NCI-H526 treated with DMSO at 0.1 percent for 48 hours (cell line): ENCODE results near the gene BABAM2.
"Not testable (repeated sequence)": the region's sequence is repeated elsewhere in the genome, so short reads cannot be mapped to it uniquely, and the experiment has no call there.

Experiments
- DNase-seq: peaks from one replicate; lab custom pipeline; 2025; lab: John Stamatoyannopoulos, UW

Gene BABAM2

GRCh38 chr2:28074137-28074536 lies 183.6 kb downstream of the BABAM2 start:
- DNase-seq, result no peak

GRCh38 chr2:28080911-28081310 lies 190.4 kb downstream of the BABAM2 start:
- DNase-seq, result no peak

GRCh38 chr2:28082131-28082530 lies 191.6 kb downstream of the BABAM2 start:
- no peak for DNase-seq

- DNase-seq, result no peak
Measured at GRCh38 chr2:28083476-28083875, 192.9 kb downstream of the BABAM2 start.

GRCh38 chr2:28084564-28084963 lies 194.0 kb downstream of the BABAM2 start:
- no peak for DNase-seq

GRCh38 chr2:28085201-28085600 lies 194.7 kb downstream of the BABAM2 start:
- peak; percentile 67 for DNase-seq

- no peak for DNase-seq
Measured at GRCh38 chr2:28086611-28087010, 196.1 kb downstream of the BABAM2 start.

- DNase-seq, result no peak
Measured at GRCh38 chr2:28088970-28089369, 198.4 kb downstream of the BABAM2 start.

- DNase-seq, result no peak
Measured at GRCh38 chr2:28089486-28089885, 199.0 kb downstream of the BABAM2 start.

GRCh38 chr2:28093308-28093707 lies 202.8 kb downstream of the BABAM2 start:
- no peak for DNase-seq

GRCh38 chr2:28093768-28094167 lies 203.2 kb downstream of the BABAM2 start:
- no peak for DNase-seq

- no peak for DNase-seq
Measured at GRCh38 chr2:28094739-28095138, 204.2 kb downstream of the BABAM2 start.

GRCh38 chr2:28095622-28096021 lies 205.1 kb downstream of the BABAM2 start:
- no peak for DNase-seq

GRCh38 chr2:28096421-28096820 lies 205.9 kb downstream of the BABAM2 start:
- no peak for DNase-seq

GRCh38 chr2:28098501-28099225 lies 208.1 kb downstream of the BABAM2 start:
- no peak for DNase-seq

- no peak for DNase-seq
Measured at GRCh38 chr2:28101123-28101522, 210.6 kb downstream of the BABAM2 start.

GRCh38 chr2:28101892-28102291 lies 211.4 kb downstream of the BABAM2 start:
- DNase-seq, result no peak

GRCh38 chr2:28102455-28102874 lies 211.9 kb downstream of the BABAM2 start:
- DNase-seq, result no peak

GRCh38 chr2:28103611-28104010 lies 213.1 kb downstream of the BABAM2 start:
- no peak for DNase-seq

GRCh38 chr2:28108143-28108542 lies 217.6 kb downstream of the BABAM2 start:
- no peak for DNase-seq

- DNase-seq, result not testable (repeated sequence)
Measured at GRCh38 chr2:28113771-28114170, 223.2 kb downstream of the BABAM2 start.

- no peak for DNase-seq
Measured at GRCh38 chr2:28117104-28117596, 226.6 kb downstream of the BABAM2 start.

GRCh38 chr2:28119631-28120030 lies 229.1 kb downstream of the BABAM2 start:
- DNase-seq, result no peak
